HG02973 (cell line): ENCODE measurements around the gene PTGER2.

Experiments used
- ATAC-seq: cut with Tn5 transposase; IDR thresholded peaks from one replicate; pipeline ENCODE4 v1.9.1; 2021; ENCODE audit warnings: moderate library complexity; ENCODE audit not compliant: unreplicated experiment

The PTGER2 gene

GRCh38 chr14:52365071-52365470 lies 51.0 kb downstream of the PTGER2 start:
- ATAC-seq = no peak

DNA sequence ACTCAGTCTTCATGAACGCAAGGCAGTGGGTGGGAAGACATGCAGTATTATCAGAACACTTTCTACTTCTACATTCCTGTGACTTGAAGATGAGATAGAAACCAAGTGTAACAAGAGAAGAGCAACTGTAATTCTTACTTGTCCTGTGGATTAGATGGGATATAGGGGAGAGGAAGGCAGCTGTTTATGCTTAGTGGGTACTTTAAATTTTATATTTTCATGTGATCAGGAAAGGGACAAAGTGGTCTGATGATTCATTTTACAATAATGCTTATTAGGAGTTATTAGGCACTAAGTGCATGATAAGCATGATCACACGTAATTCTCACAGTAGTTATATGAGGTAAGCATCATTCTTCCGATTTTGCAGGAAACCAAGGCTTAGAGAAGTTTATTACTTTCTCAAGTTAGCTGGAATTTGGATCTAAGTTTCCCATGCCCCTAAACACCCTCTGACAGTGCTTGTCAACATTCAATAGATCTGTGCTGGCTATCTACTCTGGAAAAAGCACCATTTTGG lies 52.7 kb downstream of the PTGER2 start:
- no peak for ATAC-seq

DNA sequence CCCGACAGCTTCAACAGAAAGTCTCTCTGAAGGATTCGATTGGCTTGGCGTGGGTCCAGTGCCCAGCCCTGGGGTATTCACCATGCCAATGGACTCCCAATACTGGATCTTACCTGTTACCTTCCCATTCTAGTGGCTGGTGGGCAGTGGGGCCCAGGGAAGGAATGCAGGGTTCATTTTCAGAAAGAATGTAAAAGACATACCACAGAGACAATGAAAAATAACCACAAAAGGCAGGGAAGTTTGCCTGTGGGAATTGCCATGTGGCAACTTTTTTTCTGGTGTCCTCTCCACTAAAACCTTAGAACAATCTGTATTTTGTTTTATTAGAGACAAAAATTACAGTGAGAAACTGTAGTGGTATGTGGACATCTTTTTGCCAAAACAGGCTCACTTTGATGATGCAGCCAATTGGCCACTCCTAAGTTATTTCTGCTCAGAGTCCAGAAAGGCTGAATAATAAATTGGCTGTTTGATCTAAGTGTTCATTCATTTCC lies 55.2 kb downstream of the PTGER2 start:
- ATAC-seq = no peak

DNA sequence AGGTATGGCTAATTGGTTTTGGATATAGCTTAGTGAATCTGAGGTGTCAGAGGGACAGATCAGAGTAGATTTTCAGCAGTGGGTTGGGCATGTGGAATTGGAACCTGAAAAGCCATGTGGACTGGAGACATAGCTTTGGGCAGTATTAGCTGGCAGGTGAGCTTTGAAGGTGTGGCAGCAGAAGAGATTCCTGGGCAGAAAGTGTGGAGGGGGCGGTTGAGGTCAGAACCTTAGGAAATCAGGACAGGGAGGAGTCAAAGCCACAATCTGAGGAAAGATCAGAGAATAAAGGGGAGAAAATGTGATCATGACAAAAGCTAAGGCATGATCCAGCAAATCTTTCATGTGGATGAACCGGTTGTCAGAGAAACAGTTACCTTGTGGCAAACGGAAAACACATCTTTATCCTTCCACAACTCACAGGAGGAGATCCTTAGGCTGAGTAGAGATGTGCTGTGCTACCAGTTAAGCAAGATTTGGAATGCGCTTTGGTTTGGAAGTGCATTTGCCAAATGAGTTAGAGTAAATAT lies 56.4 kb downstream of the PTGER2 start:
- ATAC-seq = no peak

- no peak for ATAC-seq
These were observed 63.8 kb downstream of the PTGER2 start for GRCh38 chr14:52377940-52378339.
